ENCODE measurements around the gene PTGS1. TPM values are rescaled to one million over a fixed set of nuclear protein-coding genes. Genes with fewer than 3 reads are reported as not detected.
"Not testable (repeated sequence)": the region's sequence is repeated elsewhere in the genome, so short reads cannot be mapped to it uniquely, and the experiment has no call there.

PTGS1 gene
- total RNA-seq, 1 donor from 2014 or later = 2.2 TPM

- H3K9ac ChIP-seq = no peak overlapping the region
- no peaks in the 10 kb centered on the region for H3K36me3 ChIP-seq
- no peaks in the 10 kb centered on the region for H3K36me3 Mint-ChIP-seq
- H3K4me3 Mint-ChIP-seq = no peak overlapping the region
- H3K27ac Mint-ChIP-seq = no peak overlapping the region
- H3K9me3 ChIP-seq (ENCODE audit: low read depth) = no peaks in the 10 kb centered on the region
- H3K4me1 Mint-ChIP-seq = no peaks in the 10 kb centered on the region
- H2AFZ ChIP-seq (replicated peaks) = no peak overlapping the region
- no peak overlapping the region for H3K4me2 ChIP-seq
- H3K27me3 Mint-ChIP-seq (ENCODE audit: insufficient read depth, low read depth) = peaks cover 17% of the 10 kb centered on the region
- H3K79me2 ChIP-seq (ENCODE audit: low read depth) = no peaks in the 10 kb centered on the region
- peaks cover 61% of the 10 kb centered on the region for H3K27me3 ChIP-seq
- no peak overlapping the region for H3K27ac ChIP-seq
- H3K4me1 ChIP-seq = no peaks in the 10 kb centered on the region
- no peaks in the 10 kb centered on the region for H4K20me1 ChIP-seq (ENCODE audit: low read depth)
- TF ChIP-seq EZH2phosphoT487 (IDR thresholded peaks at IDR 0.05) (no peak), CTCF (IDR thresholded peaks at IDR 0.05) (no peak), EZH2 (IDR thresholded peaks at IDR 0.05) (no peak)
- no peak for DNase-seq (ENCODE audit: low spot score)
- H3K4me3 ChIP-seq = no peak overlapping the region
- peaks cover 12% of the 10 kb centered on the region for H3K9me3 Mint-ChIP-seq
- H3F3A ChIP-seq (ENCODE audit: low read depth) = no peaks in the 10 kb centered on the region
Observed at GRCh38 chr9:122403381-122404000, 32.7 kb downstream of the PTGS1 start.

- H3K9me3 ChIP-seq (ENCODE audit: low read depth); H3K36me3 ChIP-seq; H3K79me2 ChIP-seq (ENCODE audit: low read depth); H3K4me2 ChIP-seq; H4K20me1 ChIP-seq (ENCODE audit: low read depth); H3K4me3 Mint-ChIP-seq; DNase-seq (ENCODE audit: low spot score); H3K27ac ChIP-seq; H3K4me1 ChIP-seq; H3K9me3 Mint-ChIP-seq; H2AFZ ChIP-seq (replicated peaks); H3K27ac Mint-ChIP-seq; H3F3A ChIP-seq (ENCODE audit: low read depth); H3K36me3 Mint-ChIP-seq; H3K4me1 Mint-ChIP-seq; H3K9ac ChIP-seq: not testable (repeated sequence)
- H3K27me3 Mint-ChIP-seq (ENCODE audit: insufficient read depth, low read depth) = peaks cover 16% of the 10 kb centered on the region
- H3K4me3 ChIP-seq = peak overlapping the region; percentile 38
- peaks cover 48% of the 10 kb centered on the region for H3K27me3 ChIP-seq
Observed at GRCh38 chr9:122405304-122406069, 34.7 kb downstream of the PTGS1 start.

GRCh38 chr9:122406070-122406890, 35.5 kb downstream of the PTGS1 start:
- peak overlapping the region; percentile 68 for H3K4me2 ChIP-seq
- no peaks in the 10 kb centered on the region for H3K4me1 ChIP-seq

GRCh38 chr9:122414108-122414507, 43.3 kb downstream of the PTGS1 start:
- not testable (repeated sequence) for H4K20me1 ChIP-seq (ENCODE audit: low read depth); H3K36me3 ChIP-seq; H3K4me2 ChIP-seq; H3K27ac ChIP-seq; H3K36me3 Mint-ChIP-seq; H2AFZ ChIP-seq (replicated peaks); H3F3A ChIP-seq (ENCODE audit: low read depth); H3K27me3 Mint-ChIP-seq (ENCODE audit: insufficient read depth, low read depth); H3K9ac ChIP-seq; H3K4me3 Mint-ChIP-seq; H3K4me3 ChIP-seq; H3K79me2 ChIP-seq (ENCODE audit: low read depth); H3K27ac Mint-ChIP-seq; DNase-seq (ENCODE audit: low spot score); H3K4me1 Mint-ChIP-seq; H3K27me3 ChIP-seq; H3K4me1 ChIP-seq
- peaks cover 18% of the 10 kb centered on the region for H3K9me3 Mint-ChIP-seq
- peaks cover 12% of the 10 kb centered on the region for H3K9me3 ChIP-seq (ENCODE audit: low read depth)

More at GRCh38 chr9:122406070-122406890, 35.5 kb downstream of the PTGS1 start:
- Histone ChIP-seq H2AFZ (replicated peaks) (peak overlapping the region; percentile 50), H3K79me2 (ENCODE audit: low read depth) (no peaks in the 10 kb centered on the region), H4K20me1 (ENCODE audit: low read depth) (no peaks in the 10 kb centered on the region), H3K36me3 (no peaks in the 10 kb centered on the region), H3K9ac (no peak overlapping the region), H3K4me3 (peak overlapping the region; percentile 38), H3K27ac (no peak overlapping the region), H3F3A (ENCODE audit: low read depth) (no peaks in the 10 kb centered on the region), H3K9me3 (ENCODE audit: low read depth) (no peaks in the 10 kb centered on the region), H3K27me3 (peaks cover 40% of the 10 kb centered on the region)
- peak overlapping the region; percentile 48 for H3K4me3 Mint-ChIP-seq
- peaks cover 13% of the 10 kb centered on the region for H3K27me3 Mint-ChIP-seq (ENCODE audit: insufficient read depth, low read depth)
- peak; percentile 19 for DNase-seq (ENCODE audit: low spot score)
- H3K4me1 Mint-ChIP-seq = no peaks in the 10 kb centered on the region
- TF ChIP-seq CTCF (IDR thresholded peaks at IDR 0.05) (no peak), EZH2 (IDR thresholded peaks at IDR 0.05) (no peak), EZH2phosphoT487 (IDR thresholded peaks at IDR 0.05) (no peak)
- H3K27ac Mint-ChIP-seq = no peak overlapping the region
- H3K9me3 Mint-ChIP-seq = no peaks in the 10 kb centered on the region
- no peaks in the 10 kb centered on the region for H3K36me3 Mint-ChIP-seq

Measured in neural progenitor cell (in vitro differentiated cells).